Prostate gland (tissue), 2 donors: ENCODE data around the gene DDO.

ENCODE experiments used
- CTCF ChIP-seq, 4 experiments: fragments of 200-600 bp in 2 of 4; fragments of 450-650 bp in 2 of 4; sonication (generic) in 2 of 4; IDR thresholded peaks; 1 replicate in 3 of 4; 2 replicates in 1 of 4; pipeline ENCODE4 v1.5.1; 2016 to 2019; ENCODE audit warnings: antibody characterized with exemption in 4 of 4, mild to moderate bottlenecking in 2 of 4, moderate library complexity in 2 of 4
- POLR2A ChIP-seq: fragments of 450-650 bp; IDR thresholded peaks from one replicate; pipeline ENCODE4 v1.6.1; 2016; ENCODE audit warnings: antibody characterized with exemption, mild to moderate bottlenecking
- POLR2AphosphoS5 ChIP-seq: sonication (generic); formaldehyde crosslinking; IDR thresholded peaks from one replicate; pipeline ENCODE4 v1.6.1; 2017; ENCODE audit warnings: antibody characterized with exemption

- TF ChIP-seq CTCF (IDR thresholded peaks at IDR 0.05) (no peak), POLR2A (no peak), POLR2AphosphoS5 (no peak)
Observed at GRCh38 chr6:110387986-110388385, 27.4 kb downstream of the DDO start.
